Lower leg skin (tissue), 4 donors: ENCODE results near the gene PIK3CA. TPM values are rescaled to one million over a fixed set of nuclear protein-coding genes. Genes with fewer than 3 reads are reported as not detected.

Experiments used
- DNase-seq, 2 donors: peaks; one replicate each; pipeline ENCODE4 v3.0.0-alpha.2; 2019; ENCODE audit warnings: low spot score in 2 of 2
- H3K4me3 ChIP-seq: fragments of 200-600 bp; sonication (generic); 2 replicates; pipeline ENCODE4 v1.5.1; 2017; ENCODE audit warnings: mild to moderate bottlenecking, low read depth; ENCODE audit not compliant: poor library complexity, severe bottlenecking
- POLR2A ChIP-seq, 2 donors: fragments of 450-650 bp; IDR thresholded peaks; one replicate each; pipeline ENCODE4 v1.6.1; 2016 to 2017; ENCODE audit warnings: antibody characterized with exemption in 2 of 2, mild to moderate bottlenecking in 1 of 2, moderate library complexity in 1 of 2
- WGBS, 2 donors: methylation state at CpG; one replicate each; pipeline ENCODE4 v1.1.5; 2018; 5-methylcytosine and 5-hydroxymethylcytosine counted together
- intact Hi-C: fragments of 100-400 bp; cut with DNase I; formaldehyde crosslinking; loops from one replicate; pipeline ENCODE4 v1.15.0; 2023; ENCODE audit warnings: low total_unique reads
- total RNA-seq, 4 donors: library from RNA; depleted of rRNA; stranded (reverse); fragments of >200 nt; gene quantifications; one replicate each; pipeline ENCODE4 v1.1.0, GENCODE V29; 2016
- TF ChIP-seq, protein P1 (sequence below), 3 donors: fragments of 450-650 bp; IDR thresholded peaks; one replicate each; pipeline ENCODE4 v1.5.1; 2016; ENCODE audit warnings: antibody characterized with exemption in 3 of 3, mild to moderate bottlenecking in 3 of 3, moderate library complexity in 2 of 3

Gene PIK3CA
- total RNA-seq, 4 donors from 2014 or later = 18.4 to 22.4 (median 21.3) TPM

DNA sequence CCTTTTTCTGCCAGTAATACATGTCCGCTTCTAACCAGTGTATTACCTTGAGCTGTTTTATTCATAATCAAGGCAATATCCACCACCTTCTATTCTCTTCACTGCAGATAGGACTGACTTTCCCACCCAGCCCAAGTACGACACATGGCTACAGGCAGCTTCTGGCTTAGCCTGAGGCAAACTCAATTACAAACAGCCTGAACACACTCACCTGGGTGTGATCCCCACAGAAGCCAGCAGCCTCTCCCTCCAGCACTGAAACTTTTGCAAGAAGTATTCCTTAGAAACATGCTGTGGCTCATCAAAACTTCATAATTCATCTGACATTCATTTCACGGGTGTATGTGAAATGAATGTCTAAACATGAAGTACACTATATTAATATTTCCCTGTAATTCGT is 116.3 kb downstream of the PIK3CA start:
- intact Hi-C loops = no loop called here
- 36 to 40% methylated on average over 4 of the region's 4 CpGs for WGBS, 2 donors
- no peak for TF ChIP-seq POLR2A (IDR thresholded peaks at IDR 0.05)
- TF ChIP-seq, protein P1, sequence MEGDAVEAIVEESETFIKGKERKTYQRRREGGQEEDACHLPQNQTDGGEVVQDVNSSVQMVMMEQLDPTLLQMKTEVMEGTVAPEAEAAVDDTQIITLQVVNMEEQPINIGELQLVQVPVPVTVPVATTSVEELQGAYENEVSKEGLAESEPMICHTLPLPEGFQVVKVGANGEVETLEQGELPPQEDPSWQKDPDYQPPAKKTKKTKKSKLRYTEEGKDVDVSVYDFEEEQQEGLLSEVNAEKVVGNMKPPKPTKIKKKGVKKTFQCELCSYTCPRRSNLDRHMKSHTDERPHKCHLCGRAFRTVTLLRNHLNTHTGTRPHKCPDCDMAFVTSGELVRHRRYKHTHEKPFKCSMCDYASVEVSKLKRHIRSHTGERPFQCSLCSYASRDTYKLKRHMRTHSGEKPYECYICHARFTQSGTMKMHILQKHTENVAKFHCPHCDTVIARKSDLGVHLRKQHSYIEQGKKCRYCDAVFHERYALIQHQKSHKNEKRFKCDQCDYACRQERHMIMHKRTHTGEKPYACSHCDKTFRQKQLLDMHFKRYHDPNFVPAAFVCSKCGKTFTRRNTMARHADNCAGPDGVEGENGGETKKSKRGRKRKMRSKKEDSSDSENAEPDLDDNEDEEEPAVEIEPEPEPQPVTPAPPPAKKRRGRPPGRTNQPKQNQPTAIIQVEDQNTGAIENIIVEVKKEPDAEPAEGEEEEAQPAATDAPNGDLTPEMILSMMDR (IDR thresholded peaks at IDR 0.05) = no peak
- no peak for DNase-seq
- no peak overlapping the region for H3K4me3 ChIP-seq

DNA sequence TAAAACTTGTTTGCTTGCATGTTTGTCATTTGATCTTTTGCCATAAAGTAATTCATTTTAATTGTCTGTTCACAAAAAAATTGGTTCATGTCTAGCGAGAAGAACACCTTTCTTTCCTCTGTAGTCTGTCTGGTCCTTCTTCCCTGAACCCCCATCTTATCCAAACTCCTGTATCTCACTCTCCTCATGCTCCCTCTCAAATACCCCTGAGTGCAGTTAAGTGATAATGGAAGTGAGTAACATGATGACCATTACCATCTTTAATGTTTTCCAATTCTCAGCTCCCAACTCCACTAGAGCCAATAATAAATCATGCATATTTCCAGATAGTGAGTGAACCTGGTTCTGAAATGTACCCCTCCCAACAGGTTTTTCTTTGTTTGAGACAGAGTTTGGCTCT is 116.9 kb downstream of the PIK3CA start:
- 77 to 85% methylated on average over 1 of the region's 1 CpG for WGBS, 2 donors
- no peak for DNase-seq
- H3K4me3 ChIP-seq = no peak overlapping the region
- intact Hi-C loops = no loop called here
- no peak for TF ChIP-seq POLR2A (IDR thresholded peaks at IDR 0.05)
- TF ChIP-seq, protein P1 (IDR thresholded peaks at IDR 0.05) = no peak

DNA sequence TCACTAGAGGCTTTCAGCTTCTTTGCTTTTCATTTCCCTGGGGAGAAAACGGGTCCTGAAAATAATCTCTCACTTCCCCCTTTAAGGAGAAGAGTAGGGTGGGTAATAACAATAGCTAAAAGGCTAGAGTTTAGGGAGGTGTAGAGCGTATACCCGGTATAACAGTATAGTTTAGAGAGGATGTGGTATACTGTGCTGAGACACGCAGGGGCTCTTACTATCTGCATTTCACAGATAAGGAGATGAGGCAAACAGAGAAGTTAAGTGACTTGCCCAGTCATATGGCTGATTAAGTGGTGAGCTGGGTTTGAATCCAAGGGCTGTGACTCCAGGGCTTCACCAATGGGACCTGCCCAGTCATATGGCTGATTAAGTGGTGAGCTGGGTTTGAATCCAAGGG is 117.7 kb downstream of the PIK3CA start:
- no peak overlapping the region for H3K4me3 ChIP-seq
- TF ChIP-seq POLR2A (IDR thresholded peaks at IDR 0.05) = no peak
- TF ChIP-seq, protein P1 (IDR thresholded peaks at IDR 0.05) = no peak
- DNase-seq = no peak
- intact Hi-C loops = no loop called here
- 79 to 83% methylated on average over 4 of the region's 4 CpGs for WGBS, 2 donors

DNA sequence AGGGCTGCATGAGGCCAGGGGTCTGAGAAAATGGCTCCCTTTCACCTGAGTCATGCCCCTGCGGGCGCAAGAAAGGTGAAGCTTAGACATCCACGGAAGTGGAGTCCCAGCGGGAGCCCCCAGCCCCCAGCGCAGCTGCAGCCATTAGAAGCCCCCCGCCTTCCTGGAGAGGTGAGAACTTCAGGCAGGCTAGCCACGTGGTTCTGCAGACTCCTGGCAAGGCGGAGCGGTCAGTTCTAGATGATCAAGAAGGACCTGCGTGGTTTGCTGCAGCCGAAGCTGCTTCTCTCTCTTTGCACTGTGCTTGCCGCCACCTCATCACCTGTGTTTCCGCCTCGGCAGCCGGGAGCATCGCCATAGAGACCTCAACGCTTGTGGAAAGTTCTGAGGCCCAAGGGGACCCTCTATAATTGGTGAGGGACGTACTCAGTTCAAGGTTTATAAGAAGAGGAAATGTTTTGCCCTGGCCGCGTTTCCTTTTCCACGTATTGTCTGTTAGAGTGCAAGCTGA is 118.6 kb downstream of the PIK3CA start:
- DNase-seq = no peak
- 79 to 83% methylated on average over 21 of the region's 21 CpGs for WGBS, 2 donors

DNA sequence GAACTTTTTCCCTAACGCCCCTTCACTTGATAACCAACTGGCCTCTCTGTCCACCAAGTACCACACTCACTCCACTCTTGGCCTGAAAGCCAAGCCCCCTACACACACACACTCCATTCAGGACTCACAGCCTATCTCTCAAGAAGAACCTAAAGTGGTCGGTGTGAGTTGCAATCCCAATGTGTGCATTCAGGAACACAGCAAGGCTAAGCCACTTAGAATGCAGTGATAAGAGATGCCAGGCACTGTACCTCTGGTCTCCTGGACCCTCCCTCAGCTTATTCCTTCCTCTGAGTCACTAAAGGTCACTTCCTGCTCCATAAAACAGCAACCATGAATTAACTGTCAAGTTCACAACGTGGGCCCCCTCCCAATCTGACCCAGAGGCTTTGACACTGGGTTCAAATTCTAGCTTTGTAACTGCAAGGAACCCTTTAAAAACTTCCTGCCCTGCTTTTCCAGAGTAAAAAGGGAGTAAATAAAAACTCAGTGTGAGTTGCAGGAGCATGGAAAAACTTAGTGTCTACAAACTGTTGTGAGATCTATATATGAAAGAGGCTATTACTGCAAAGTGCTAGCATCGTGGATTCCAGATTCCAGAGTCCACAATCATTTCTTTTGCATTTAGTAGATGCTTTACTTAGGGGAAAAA is 120.4 kb downstream of the PIK3CA start:
- TF ChIP-seq, protein P1 (IDR thresholded peaks at IDR 0.05) = no peak
- TF ChIP-seq POLR2A (IDR thresholded peaks at IDR 0.05) = no peak
- DNase-seq = no peak
- intact Hi-C loops = no loop called here
- no peak overlapping the region for H3K4me3 ChIP-seq
- 38 to 48% methylated on average over 4 of the region's 4 CpGs for WGBS, 2 donors

More for the DNA sequence above, 118.6 kb downstream of the PIK3CA start:
- no peak overlapping the region for H3K4me3 ChIP-seq
- TF ChIP-seq, protein P1 (IDR thresholded peaks at IDR 0.05) = no peak
- no peak for TF ChIP-seq POLR2A (IDR thresholded peaks at IDR 0.05)
- intact Hi-C loops = no loop called here
